BE2C (cell line): Measurements from ENCODE around the gene MOB3B.

Experiments
- DNase-seq: peaks from one replicate; pipeline ENCODE4 v3.0.0-alpha.2; 2020
- H3K27me3 ChIP-seq: fragments of 250-450 bp; sonication (Bioruptor Pico); 2 replicates; pipeline ENCODE4 v1.5.1; 2020; ENCODE audit warnings: mild to moderate bottlenecking
- H3K36me3 ChIP-seq: fragments of 250-450 bp; sonication (Bioruptor Pico); 2 replicates; pipeline ENCODE4 v1.5.1; 2020; ENCODE audit warnings: mild to moderate bottlenecking
- H3K4me1 ChIP-seq: fragments of 250-450 bp; sonication (Bioruptor Pico); 2 replicates; pipeline ENCODE4 v1.5.1; 2020
- H3K4me3 ChIP-seq: 2 replicates; pipeline ENCODE4 v1.5.1; 2011; ENCODE audit warnings: low read depth, low read length
- H3K9me3 ChIP-seq: fragments of 250-450 bp; sonication (Bioruptor Pico); 2 replicates; pipeline ENCODE4 v1.5.1; 2020
- TF ChIP-seq, protein P1 (sequence below): IDR thresholded peaks from 2 replicates; pipeline ENCODE4 v1.5.1; 2012; ENCODE audit warnings: mild to moderate bottlenecking, low read depth, low read length

Gene MOB3B

DNA sequence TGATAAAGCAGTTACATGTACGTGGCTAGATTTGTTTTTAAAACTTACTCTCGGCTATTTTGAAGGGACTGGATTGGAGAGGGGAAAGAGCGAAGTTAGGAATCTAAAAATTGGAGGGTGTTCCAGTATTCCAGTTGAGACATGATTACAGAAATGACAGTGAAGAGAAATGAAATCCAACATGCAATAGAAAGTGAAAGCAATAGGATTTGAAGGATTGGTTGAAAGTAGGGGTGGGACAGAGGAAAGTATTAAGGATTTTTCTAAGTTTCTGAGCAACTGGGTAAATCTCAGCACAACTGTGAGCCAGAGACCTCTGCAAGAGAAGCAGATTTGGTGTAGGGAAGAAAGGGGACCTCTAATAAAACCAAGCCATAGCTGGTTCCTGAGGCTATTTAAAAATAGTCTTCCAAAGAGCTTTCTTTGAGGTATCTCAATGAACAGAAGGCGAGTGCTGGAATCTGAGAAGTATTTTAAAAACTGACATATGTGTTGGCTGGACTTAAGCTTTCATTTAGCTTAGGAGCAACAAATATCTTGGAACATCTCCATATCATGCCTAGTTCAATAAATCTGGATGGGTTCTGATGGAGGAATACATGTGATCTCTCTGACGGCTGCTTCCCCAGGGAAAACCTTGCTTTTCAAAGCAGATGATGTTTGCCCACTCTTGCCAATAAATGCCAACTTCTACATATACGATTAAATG, 115.9 kb downstream of the MOB3B start:
- TF ChIP-seq, protein P1, sequence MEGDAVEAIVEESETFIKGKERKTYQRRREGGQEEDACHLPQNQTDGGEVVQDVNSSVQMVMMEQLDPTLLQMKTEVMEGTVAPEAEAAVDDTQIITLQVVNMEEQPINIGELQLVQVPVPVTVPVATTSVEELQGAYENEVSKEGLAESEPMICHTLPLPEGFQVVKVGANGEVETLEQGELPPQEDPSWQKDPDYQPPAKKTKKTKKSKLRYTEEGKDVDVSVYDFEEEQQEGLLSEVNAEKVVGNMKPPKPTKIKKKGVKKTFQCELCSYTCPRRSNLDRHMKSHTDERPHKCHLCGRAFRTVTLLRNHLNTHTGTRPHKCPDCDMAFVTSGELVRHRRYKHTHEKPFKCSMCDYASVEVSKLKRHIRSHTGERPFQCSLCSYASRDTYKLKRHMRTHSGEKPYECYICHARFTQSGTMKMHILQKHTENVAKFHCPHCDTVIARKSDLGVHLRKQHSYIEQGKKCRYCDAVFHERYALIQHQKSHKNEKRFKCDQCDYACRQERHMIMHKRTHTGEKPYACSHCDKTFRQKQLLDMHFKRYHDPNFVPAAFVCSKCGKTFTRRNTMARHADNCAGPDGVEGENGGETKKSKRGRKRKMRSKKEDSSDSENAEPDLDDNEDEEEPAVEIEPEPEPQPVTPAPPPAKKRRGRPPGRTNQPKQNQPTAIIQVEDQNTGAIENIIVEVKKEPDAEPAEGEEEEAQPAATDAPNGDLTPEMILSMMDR = no peak
- no peaks in the 10 kb centered on the region for H3K27me3 ChIP-seq
- H3K4me3 ChIP-seq = no peak overlapping the region
- H3K36me3 ChIP-seq = no peaks in the 10 kb centered on the region
- no peak for DNase-seq
- no peaks in the 10 kb centered on the region for H3K4me1 ChIP-seq
- H3K9me3 ChIP-seq = no peaks in the 10 kb centered on the region

DNA sequence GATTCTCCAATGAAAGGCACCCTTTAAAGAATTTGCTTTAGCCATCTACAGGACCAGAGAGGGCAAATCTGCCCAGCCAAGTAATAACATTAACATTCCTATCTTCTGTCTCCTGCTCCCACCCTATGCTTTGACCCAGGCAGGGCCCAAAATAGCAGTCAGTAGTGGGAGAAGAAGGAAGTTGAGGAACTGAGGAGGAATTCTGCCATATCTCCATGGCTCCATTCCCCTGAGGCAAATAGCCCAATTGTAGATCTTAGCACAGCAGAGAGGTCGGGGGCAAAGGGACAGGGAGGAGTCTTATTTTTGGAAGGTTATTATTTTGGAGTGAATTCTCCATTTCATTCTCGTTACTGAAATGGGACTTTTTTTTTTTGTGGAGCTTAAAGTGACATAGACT, 116.7 kb downstream of the MOB3B start:
- Histone ChIP-seq H3K4me3 (no peak overlapping the region), H3K27me3 (no peaks in the 10 kb centered on the region), H3K9me3 (no peaks in the 10 kb centered on the region), H3K36me3 (no peaks in the 10 kb centered on the region), H3K4me1 (no peaks in the 10 kb centered on the region)
- DNase-seq = no peak
- TF ChIP-seq, protein P1 = no peak

DNA sequence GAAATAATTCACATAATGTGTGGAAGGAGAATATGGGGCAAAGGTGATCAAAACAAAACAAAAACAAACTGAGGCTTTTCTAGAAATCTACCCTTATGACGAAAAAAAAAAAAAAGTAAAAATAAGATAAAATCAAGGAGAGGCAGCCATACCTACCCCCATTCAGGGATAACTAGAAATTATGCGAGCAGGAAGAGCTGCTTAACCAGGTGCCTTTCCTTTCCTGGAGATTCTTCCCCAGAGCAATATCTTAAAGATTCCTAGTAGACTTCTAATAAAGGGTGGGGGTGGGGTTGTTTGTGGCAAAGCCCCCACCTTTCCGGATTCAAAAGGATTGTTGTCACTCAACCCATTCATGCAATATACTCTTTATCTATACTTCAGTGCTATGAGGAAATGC, 117.5 kb downstream of the MOB3B start:
- Histone ChIP-seq H3K36me3 (no peaks in the 10 kb centered on the region), H3K4me3 (no peak overlapping the region), H3K4me1 (no peaks in the 10 kb centered on the region), H3K9me3 (no peaks in the 10 kb centered on the region), H3K27me3 (no peaks in the 10 kb centered on the region)
- DNase-seq = no peak
- TF ChIP-seq, protein P1 = no peak

DNA sequence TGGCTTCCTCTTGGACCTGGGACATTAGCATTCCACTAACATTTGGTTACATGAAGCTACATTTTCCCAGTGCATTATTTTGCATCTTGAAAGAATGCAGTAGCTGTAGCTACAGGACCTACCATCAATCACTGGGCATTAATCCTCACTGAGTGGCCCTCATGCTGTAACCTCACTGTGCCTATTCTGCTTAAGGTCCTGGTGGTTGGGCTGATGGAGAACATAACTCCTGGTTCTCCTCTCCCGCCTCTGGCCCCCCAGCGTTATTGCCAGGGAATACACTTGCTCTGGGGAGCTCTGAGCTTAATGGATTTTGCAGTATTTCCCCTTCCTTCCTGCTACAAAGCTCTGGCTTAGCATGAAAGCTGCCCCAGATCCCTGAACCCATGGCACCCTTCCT, 121.1 kb downstream of the MOB3B start:
- Histone ChIP-seq H3K9me3 (no peaks in the 10 kb centered on the region), H3K4me1 (no peaks in the 10 kb centered on the region), H3K36me3 (no peaks in the 10 kb centered on the region), H3K4me3 (no peak overlapping the region), H3K27me3 (no peaks in the 10 kb centered on the region)
- TF ChIP-seq, protein P1 = no peak
- no peak for DNase-seq

DNA sequence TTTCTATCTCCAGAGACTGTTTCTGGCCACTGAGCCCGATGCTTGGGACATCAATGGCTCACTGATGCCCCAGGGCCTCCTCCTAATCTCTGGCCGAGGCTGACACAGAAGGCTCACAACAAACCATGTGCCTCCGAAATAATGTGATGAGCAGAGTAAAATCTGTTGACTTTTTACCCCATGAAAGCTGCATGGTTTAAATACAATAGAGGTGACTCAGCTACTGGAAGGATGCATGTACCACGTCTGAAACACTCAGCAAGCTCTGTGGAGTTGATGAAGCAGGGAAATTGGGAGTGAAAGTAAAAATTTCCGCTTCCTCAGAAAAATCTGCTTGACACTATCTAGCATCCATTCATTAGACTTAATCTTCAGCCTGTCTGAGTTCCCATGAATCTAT, 121.6 kb downstream of the MOB3B start:
- Histone ChIP-seq H3K4me3 (no peak overlapping the region), H3K27me3 (no peaks in the 10 kb centered on the region), H3K9me3 (no peaks in the 10 kb centered on the region), H3K4me1 (no peaks in the 10 kb centered on the region), H3K36me3 (no peaks in the 10 kb centered on the region)
- no peak for DNase-seq
- TF ChIP-seq, protein P1 = no peak

DNA sequence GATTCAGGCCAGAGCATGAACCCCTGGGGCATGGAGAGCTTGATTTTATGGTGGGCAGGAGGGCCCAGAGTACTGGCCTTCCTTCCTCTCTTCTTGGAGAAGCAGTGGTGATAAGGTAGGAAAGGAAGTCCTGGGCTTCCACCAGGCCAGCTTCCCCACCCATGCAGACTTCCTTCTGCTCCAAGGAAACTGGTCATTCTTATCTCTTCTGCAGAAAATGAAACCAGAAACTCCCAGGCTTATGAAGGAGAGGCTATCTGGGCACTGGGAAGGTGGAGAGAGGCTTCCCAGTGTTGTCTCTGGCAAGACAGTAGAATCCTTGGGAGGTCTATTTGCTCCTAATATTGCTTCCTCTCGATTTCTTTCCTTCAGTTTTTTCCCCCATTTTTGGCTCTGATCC, 122.1 kb downstream of the MOB3B start:
- DNase-seq = no peak
- H3K4me1 ChIP-seq = no peaks in the 10 kb centered on the region
- TF ChIP-seq, protein P1 = no peak

More for the DNA sequence above, 122.1 kb downstream of the MOB3B start:
- H3K9me3 ChIP-seq = no peaks in the 10 kb centered on the region
- no peaks in the 10 kb centered on the region for H3K27me3 ChIP-seq
- H3K36me3 ChIP-seq = no peaks in the 10 kb centered on the region
- H3K4me3 ChIP-seq = no peak overlapping the region
